ENCODE measurements around the gene NDUFA11.

DNA sequence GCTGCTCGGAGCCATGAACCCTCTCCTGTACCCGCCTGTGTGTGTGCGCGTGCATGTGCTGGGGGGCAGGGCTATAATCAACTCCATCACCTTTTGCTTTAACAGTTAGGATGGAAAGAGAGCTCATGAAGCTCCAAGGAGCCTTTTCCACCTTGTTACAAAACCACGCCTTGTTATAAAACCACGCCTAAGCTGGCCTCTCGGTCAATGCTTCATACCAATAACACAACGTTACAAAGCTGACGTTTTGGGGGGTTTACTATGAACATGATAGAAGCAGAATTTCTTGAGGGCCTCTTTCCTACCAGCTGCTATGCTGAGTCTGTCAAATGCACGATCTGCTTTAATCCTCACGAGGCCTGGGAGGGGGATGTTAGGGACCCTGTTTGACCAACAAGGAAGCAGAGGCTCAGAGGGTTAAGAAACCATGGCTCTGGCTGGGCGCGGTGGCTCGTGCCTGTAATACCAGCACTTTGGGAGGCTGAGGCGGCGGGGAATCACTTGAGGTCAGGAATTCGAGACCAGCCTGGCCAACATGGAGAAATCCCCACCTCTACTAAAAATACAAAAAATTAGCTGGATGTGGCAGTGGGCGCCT lies 22.3 kb upstream of the NDUFA11 start:
- TF ChIP-seq, protein P1, sequence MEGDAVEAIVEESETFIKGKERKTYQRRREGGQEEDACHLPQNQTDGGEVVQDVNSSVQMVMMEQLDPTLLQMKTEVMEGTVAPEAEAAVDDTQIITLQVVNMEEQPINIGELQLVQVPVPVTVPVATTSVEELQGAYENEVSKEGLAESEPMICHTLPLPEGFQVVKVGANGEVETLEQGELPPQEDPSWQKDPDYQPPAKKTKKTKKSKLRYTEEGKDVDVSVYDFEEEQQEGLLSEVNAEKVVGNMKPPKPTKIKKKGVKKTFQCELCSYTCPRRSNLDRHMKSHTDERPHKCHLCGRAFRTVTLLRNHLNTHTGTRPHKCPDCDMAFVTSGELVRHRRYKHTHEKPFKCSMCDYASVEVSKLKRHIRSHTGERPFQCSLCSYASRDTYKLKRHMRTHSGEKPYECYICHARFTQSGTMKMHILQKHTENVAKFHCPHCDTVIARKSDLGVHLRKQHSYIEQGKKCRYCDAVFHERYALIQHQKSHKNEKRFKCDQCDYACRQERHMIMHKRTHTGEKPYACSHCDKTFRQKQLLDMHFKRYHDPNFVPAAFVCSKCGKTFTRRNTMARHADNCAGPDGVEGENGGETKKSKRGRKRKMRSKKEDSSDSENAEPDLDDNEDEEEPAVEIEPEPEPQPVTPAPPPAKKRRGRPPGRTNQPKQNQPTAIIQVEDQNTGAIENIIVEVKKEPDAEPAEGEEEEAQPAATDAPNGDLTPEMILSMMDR (IDR thresholded peaks at IDR 0.05; ENCODE audit: low read depth, low read length): no peak
- TF ChIP-seq EZH2phosphoT487 (IDR thresholded peaks at IDR 0.05; ENCODE audit: low read depth): no peak

Measured in OCI-LY3 (cell line).